NCI-H1048 (cell line): Measurements from ENCODE around the gene FAHD2A.
"Not testable (repeated sequence)": the region's sequence is repeated elsewhere in the genome, so short reads cannot be mapped to it uniquely, and the experiment has no call there.

Source experiments
- DNase-seq: peaks from one replicate; lab custom pipeline; 2025; lab: John Stamatoyannopoulos, UW

Gene FAHD2A

GRCh38 chr2:95402370-95403203 is at the start of gene FAHD2A:
Gene FAHD2A, plus strand, starts transcription at chr2:95402708. Its CDS starts 2,851 bp downstream, at chr2:95405559.
- DNase-seq: peak; percentile 85

GRCh38 chr2:95353055-95353575 is 49.4 kb upstream of the FAHD2A start:
- DNase-seq: no peak

GRCh38 chr2:95353613-95354468 is 48.7 kb upstream of the FAHD2A start:
- no peak for DNase-seq

- DNase-seq: no peak
Observed at GRCh38 chr2:95354469-95354901, 48.0 kb upstream of the FAHD2A start.

GRCh38 chr2:95354925-95355324 is 47.6 kb upstream of the FAHD2A start:
- no peak for DNase-seq

- DNase-seq: not testable (repeated sequence)
Observed at GRCh38 chr2:95355486-95355885, 47.0 kb upstream of the FAHD2A start.

- DNase-seq: no peak
Observed at GRCh38 chr2:95356821-95357700, 45.4 kb upstream of the FAHD2A start.

GRCh38 chr2:95357717-95358280 is 44.7 kb upstream of the FAHD2A start:
- no peak for DNase-seq

- no peak for DNase-seq
Observed at GRCh38 chr2:95359031-95359430, 43.5 kb upstream of the FAHD2A start.

- no peak for DNase-seq
Observed at GRCh38 chr2:95359501-95359930, 43.0 kb upstream of the FAHD2A start.

GRCh38 chr2:95361216-95361980 is 41.1 kb upstream of the FAHD2A start:
- no peak for DNase-seq

GRCh38 chr2:95362486-95362885 is 40.0 kb upstream of the FAHD2A start:
- DNase-seq: no peak

- no peak for DNase-seq
Observed at GRCh38 chr2:95366514-95366913, 36.0 kb upstream of the FAHD2A start.

- DNase-seq: no peak
Observed at GRCh38 chr2:95372216-95372829, 30.2 kb upstream of the FAHD2A start.

- no peak for DNase-seq
Observed at GRCh38 chr2:95372845-95373244, 29.7 kb upstream of the FAHD2A start.

GRCh38 chr2:95374029-95374428 is 28.5 kb upstream of the FAHD2A start:
- no peak for DNase-seq

- no peak for DNase-seq
Observed at GRCh38 chr2:95374451-95374920, 28.0 kb upstream of the FAHD2A start.

- no peak for DNase-seq
Observed at GRCh38 chr2:95374921-95375471, 27.5 kb upstream of the FAHD2A start.

- no peak for DNase-seq
Observed at GRCh38 chr2:95375532-95376150, 26.9 kb upstream of the FAHD2A start.
